MM.1S (cell line): ENCODE data around the gene SYVN1.

Experiments
- EZH2phosphoT487 ChIP-seq: fragments of 300-600 bp; sonication (generic); IDR thresholded peaks from 2 replicates; pipeline ENCODE4 v1.6.1; 2018; ENCODE audit warnings: antibody characterized with exemption, low read length
- TF ChIP-seq, protein P1 (sequence below): fragments of 300-600 bp; sonication (generic); IDR thresholded peaks from 2 replicates; pipeline ENCODE4 v1.5.1; 2016; ENCODE audit warnings: antibody characterized with exemption, low read length, mixed read lengths

DNA sequence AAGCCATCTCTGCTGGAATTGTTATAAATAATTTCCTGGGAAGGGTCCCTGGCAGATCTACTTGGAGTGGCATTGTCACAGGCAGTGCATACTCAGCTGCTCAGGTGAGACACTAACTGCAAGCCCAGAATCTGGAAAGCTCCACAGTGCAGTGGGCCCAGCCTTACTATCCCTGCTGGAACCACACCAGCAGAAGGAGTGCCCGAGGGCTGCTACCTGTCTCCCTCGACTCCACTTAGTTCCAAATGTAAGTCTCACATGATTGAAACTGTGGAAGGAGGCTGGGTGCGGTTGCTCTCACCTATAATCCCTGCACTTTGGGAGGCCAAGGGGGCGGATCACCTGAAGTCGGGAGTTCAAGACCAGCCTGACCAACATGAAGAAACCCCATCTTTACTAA, 14.3 kb upstream of the SYVN1 start:
- no peak for TF ChIP-seq EZH2phosphoT487
- TF ChIP-seq, protein P1, sequence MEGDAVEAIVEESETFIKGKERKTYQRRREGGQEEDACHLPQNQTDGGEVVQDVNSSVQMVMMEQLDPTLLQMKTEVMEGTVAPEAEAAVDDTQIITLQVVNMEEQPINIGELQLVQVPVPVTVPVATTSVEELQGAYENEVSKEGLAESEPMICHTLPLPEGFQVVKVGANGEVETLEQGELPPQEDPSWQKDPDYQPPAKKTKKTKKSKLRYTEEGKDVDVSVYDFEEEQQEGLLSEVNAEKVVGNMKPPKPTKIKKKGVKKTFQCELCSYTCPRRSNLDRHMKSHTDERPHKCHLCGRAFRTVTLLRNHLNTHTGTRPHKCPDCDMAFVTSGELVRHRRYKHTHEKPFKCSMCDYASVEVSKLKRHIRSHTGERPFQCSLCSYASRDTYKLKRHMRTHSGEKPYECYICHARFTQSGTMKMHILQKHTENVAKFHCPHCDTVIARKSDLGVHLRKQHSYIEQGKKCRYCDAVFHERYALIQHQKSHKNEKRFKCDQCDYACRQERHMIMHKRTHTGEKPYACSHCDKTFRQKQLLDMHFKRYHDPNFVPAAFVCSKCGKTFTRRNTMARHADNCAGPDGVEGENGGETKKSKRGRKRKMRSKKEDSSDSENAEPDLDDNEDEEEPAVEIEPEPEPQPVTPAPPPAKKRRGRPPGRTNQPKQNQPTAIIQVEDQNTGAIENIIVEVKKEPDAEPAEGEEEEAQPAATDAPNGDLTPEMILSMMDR, result no peak
